Measurements from ENCODE around the gene DOHH. TPM values are rescaled to one million over a fixed set of nuclear protein-coding genes. Genes with fewer than 3 reads are reported as not detected.
"Not testable (repeated sequence)": the region's sequence is repeated elsewhere in the genome, so short reads cannot be mapped to it uniquely, and the experiment has no call there.

Gene DOHH
- total RNA-seq, 1 donor from 2014 or later: 13.6 TPM

DNA sequence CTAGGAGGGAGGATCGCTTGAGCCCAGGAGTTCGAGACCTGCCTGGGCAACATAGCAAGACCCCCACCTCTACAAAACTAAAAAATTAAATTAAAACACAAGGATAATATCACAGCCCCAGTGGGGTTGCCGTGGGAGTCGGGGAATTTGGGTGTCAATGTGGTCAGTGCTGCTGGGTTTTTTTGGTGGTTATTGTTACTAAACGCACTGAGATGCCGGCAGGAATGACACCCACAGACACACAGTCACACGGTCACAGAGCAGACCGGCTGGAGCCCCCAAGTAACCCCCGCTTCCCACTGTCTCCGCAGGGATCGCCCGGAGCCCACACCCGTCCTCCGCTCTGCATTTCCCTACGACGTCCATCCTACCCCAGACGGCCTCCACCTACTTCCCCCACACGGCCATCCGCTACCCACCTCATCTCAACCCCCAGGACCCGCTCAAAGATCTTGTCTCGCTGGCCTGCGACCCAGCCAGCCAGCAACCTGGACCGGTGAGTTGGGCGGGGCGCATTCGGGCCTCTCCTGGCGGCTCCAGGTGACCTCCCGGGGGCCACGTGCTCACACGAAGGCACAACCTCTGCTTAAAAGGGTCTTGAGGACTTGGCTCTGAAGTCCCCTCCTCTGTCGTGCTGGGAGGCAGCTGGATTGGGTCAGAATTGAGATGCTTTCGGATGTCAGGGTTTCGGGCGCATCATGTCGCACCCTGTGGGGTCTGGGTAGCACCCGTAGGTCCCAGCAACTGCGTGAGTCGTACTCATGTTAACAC, 48.1 kb downstream of the DOHH start:
- ChIA-PET CTCF (no interaction called here), POLR2A (interaction anchor here (0.7 kb wide), 1 partner anchor 91 kb away, joined by 6 read pairs; no protein-coding TSS in a partner anchor)
- no peak for ATAC-seq (ENCODE audit: low read depth)
- Mint-ChIP-seq H3K4me3 (no peak overlapping the region), H3K36me3 (ENCODE audit: low read depth) (peaks cover 32% of the 10 kb centered on the region), H3K9me3 (no peaks in the 10 kb centered on the region), H3K27ac (no peak overlapping the region), H3K27me3 (no peaks in the 10 kb centered on the region), H3K4me1 (peaks cover 6% of the 10 kb centered on the region)
- TF ChIP-seq CTCF (IDR thresholded peaks at IDR 0.05): no peak
- intact Hi-C loops (cut with micrococcal nuclease): no loop called here
- DNase-seq: no peak

DNA sequence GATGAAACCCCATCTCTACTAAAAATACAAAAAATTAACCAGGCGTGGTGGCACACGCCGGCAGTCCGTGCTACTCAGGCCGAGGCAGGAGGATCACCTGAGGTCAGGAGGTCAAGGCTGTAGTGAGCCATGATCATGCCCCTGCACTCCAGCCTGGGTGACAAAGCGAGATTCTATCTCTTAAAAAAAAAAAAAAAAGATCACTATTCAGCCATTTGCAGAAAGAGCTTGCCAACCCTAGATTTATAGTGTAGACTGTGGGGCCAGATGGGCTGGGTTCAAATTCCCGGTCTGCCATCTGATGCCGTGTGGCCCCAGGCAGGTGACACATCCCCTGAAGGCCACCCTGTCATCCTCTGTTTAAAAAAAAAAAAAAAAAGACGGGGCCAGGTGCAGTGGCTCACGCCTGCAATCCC, 49.0 kb downstream of the DOHH start:
- Mint-ChIP-seq H3K4me3 (no peak overlapping the region), H3K36me3 (ENCODE audit: low read depth) (peaks cover 32% of the 10 kb centered on the region), H3K27me3 (no peaks in the 10 kb centered on the region), H3K4me1 (peaks cover 2% of the 10 kb centered on the region), H3K27ac (no peak overlapping the region), H3K9me3 (no peaks in the 10 kb centered on the region)
- DNase-seq (no peak), ATAC-seq (ENCODE audit: low read depth) (no peak)
- ChIA-PET CTCF (no interaction called here), POLR2A (interaction anchor here (0.7 kb wide), 2 partner anchors 39 to 90 kb away, joined by 4 to 6 read pairs; no protein-coding TSS in a partner anchor)
- intact Hi-C loops (cut with micrococcal nuclease): no loop called here
- no peak for TF ChIP-seq CTCF (IDR thresholded peaks at IDR 0.05)

- POLR2A ChIA-PET: interaction anchor here (0.7 kb wide), 1 partner anchor 40 kb away, joined by 4 read pairs; no protein-coding TSS in a partner anchor
- H3K9me3 Mint-ChIP-seq: no peaks in the 10 kb centered on the region
- CTCF ChIA-PET: no interaction called here
- H3K27ac Mint-ChIP-seq: no peak overlapping the region
- TF ChIP-seq CTCF (IDR thresholded peaks at IDR 0.05): no peak
- ATAC-seq (ENCODE audit: low read depth): no peak
- peaks cover 2% of the 10 kb centered on the region for H3K4me1 Mint-ChIP-seq
- H3K4me3 Mint-ChIP-seq: no peak overlapping the region
- intact Hi-C loops (cut with micrococcal nuclease): no loop called here
- DNase-seq: no peak
- H3K27me3 Mint-ChIP-seq: no peaks in the 10 kb centered on the region
- peaks cover 32% of the 10 kb centered on the region for H3K36me3 Mint-ChIP-seq (ENCODE audit: low read depth)
Measured at GRCh38 chr19:3450796-3451411, 49.6 kb downstream of the DOHH start.

- H3K4me1 Mint-ChIP-seq: peaks cover 7% of the 10 kb centered on the region
- POLR2A ChIA-PET: no interaction called here
- ATAC-seq (ENCODE audit: low read depth) (no peak), DNase-seq (no peak)
- CTCF ChIA-PET: no interaction called here
- H3K9me3 Mint-ChIP-seq: no peaks in the 10 kb centered on the region
- H3K36me3 Mint-ChIP-seq (ENCODE audit: low read depth): peaks cover 30% of the 10 kb centered on the region
- H3K27ac Mint-ChIP-seq: no peak overlapping the region
- no peak overlapping the region for H3K4me3 Mint-ChIP-seq
- TF ChIP-seq CTCF (IDR thresholded peaks at IDR 0.05): no peak
- no peaks in the 10 kb centered on the region for H3K27me3 Mint-ChIP-seq
- intact Hi-C loops (cut with micrococcal nuclease): no loop called here
Measured at GRCh38 chr19:3448616-3449334, 51.7 kb downstream of the DOHH start.

GRCh38 chr19:3446657-3447056, 53.8 kb downstream of the DOHH start:
- ATAC-seq (ENCODE audit: low read depth); DNase-seq; H3K27me3 Mint-ChIP-seq; intact Hi-C loops (cut with micrococcal nuclease); H3K4me1 Mint-ChIP-seq; H3K27ac Mint-ChIP-seq; H3K4me3 Mint-ChIP-seq; POLR2A ChIA-PET; H3K9me3 Mint-ChIP-seq; CTCF ChIA-PET: not testable (repeated sequence)
- H3K36me3 Mint-ChIP-seq (ENCODE audit: low read depth): peaks cover 18% of the 10 kb centered on the region
